ENCODE measurements around the gene FGF4. TPM values are rescaled to one million over a fixed set of nuclear protein-coding genes. Genes with fewer than 3 reads are reported as not detected.

FGF4 gene
- total RNA-seq, 1 experiment from 2014 or later = not detected

- DNase-seq (ENCODE audit: low read depth, low spot score) = no peak
- ChIA-PET RAD21 (ENCODE audit: low non-redundant PET in 1 of 2, low total read pairs in 2 of 2, uncharacterized antibody in 2 of 2, unreplicated experiment in 2 of 2) (no interaction called here), POLR2A (no interaction called here), CTCF (no interaction called here)
- no peaks in the 10 kb centered on the region for H3K27me3 ChIP-seq (ENCODE audit: insufficient read depth, low read length)
- H3K79me2 ChIP-seq (ENCODE audit: insufficient read depth, low read length) = no peaks in the 10 kb centered on the region
- H3K9ac ChIP-seq (ENCODE audit: low read length) = no peak overlapping the region
- no peak for TF ChIP-seq POLR2AphosphoS5 (IDR thresholded peaks at IDR 0.05; ENCODE audit: low read depth, low read length)
- no peak for TF ChIP-seq ZBTB33 (IDR thresholded peaks at IDR 0.05; ENCODE audit: extremely low read depth, insufficient replicate concordance, low read length)
- no peak for TF ChIP-seq EZH2 (IDR thresholded peaks at IDR 0.05)
- TF ChIP-seq EZH2phosphoT487 (IDR thresholded peaks at IDR 0.05; ENCODE audit: borderline replicate concordance) = no peak
- TF ChIP-seq SIN3A (IDR thresholded peaks at IDR 0.05; ENCODE audit: low read depth) = no peak
- TF ChIP-seq SP1 (IDR thresholded peaks at IDR 0.05; ENCODE audit: low read depth) = no peak
- no peak for TF ChIP-seq EGR1 (IDR thresholded peaks at IDR 0.05; ENCODE audit: low read depth)
- no peak for TF ChIP-seq YY1 (IDR thresholded peaks at IDR 0.05; ENCODE audit: extremely low read depth, insufficient replicate concordance, low read depth, low read length)
- ATAC-seq = no peak
- no TSS peak for BruUV-seq (replicated peaks)
- H2AFZ ChIP-seq (ENCODE audit: low read depth, low read length, poor library complexity, severe bottlenecking) = no peak overlapping the region
- H3K9me3 ChIP-seq (ENCODE audit: control insufficient read depth in 1 of 2, insufficient read depth in 1 of 2, low read depth in 1 of 2, low read length in 2 of 2) = no peaks in the 10 kb centered on the region
- H3K4me2 ChIP-seq (ENCODE audit: low read length) = no peak overlapping the region
- no peaks in the 10 kb centered on the region for H4K20me1 ChIP-seq (ENCODE audit: insufficient read depth)
- H3K4me3 ChIP-seq (replicated peaks in 1 of 2; ENCODE audit: low read depth in 1 of 2, low read length in 2 of 2) = no peak overlapping the region
- intact Hi-C loops (cut with micrococcal nuclease) = no loop called here
- no peaks in the 10 kb centered on the region for H3K4me1 ChIP-seq (ENCODE audit: control insufficient read depth in 1 of 2, insufficient read depth in 2 of 2, low read length in 2 of 2)
- H3K27ac ChIP-seq (ENCODE audit: low read depth, low read length) = no peak overlapping the region
- no peaks in the 10 kb centered on the region for H3K36me3 ChIP-seq (ENCODE audit: control insufficient read depth in 1 of 2, insufficient read depth in 2 of 2, low read length in 2 of 2)
- no peaks in the 10 kb centered on the region for H3K9me2 ChIP-seq (ENCODE audit: insufficient read depth)
Observed at GRCh38 chr11:69752890-69753289, 22.3 kb downstream of the FGF4 start.

Data from HCT116 (cell line).